ENCODE results near the gene ASPSCR1. TPM values are rescaled to one million over a fixed set of nuclear protein-coding genes. Genes with fewer than 3 reads are reported as not detected.

ASPSCR1 gene
- total and polyA plus RNA-seq, 2 of the 13 experiments (the other 11 are each of a cell fraction or from before 2014, with no cell fraction given): 274 to 314 TPM

DNA sequence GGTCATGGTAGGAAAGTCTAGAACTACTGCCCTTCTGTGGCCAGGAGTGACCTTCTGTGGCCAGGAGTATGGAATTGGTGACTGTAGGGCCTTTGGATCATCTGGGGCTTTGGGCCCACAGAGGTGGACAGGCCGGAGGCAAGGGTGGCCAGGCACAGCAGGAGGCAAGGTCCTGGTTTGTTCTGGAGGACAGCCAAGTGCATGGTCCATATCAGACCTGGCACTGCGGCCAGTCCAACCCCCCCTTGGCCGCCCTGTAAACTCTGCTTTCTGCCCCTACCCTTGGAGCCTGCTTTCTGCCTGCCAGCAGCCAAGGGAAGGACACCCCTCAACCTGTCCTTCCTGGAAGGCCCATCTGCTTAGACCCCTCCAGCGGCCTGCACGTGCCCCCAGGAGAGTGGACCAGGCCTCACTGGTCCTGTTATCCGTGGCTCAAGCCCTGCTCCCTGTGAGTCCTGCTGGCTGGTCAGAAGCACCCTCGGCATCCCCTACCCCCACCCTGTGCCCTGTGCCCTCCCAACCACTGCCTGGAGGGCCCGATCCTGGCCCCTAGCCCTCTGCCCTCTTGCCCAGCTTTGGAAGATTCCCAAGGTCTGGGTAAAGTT, 62.4 kb downstream of the ASPSCR1 start (continued):
- no peak for TF ChIP-seq STAT6 (CRISPR knock-in tag; IDR thresholded peaks at IDR 0.05; ENCODE audit: borderline replicate concordance)
- TF ChIP-seq MAFG (CRISPR knock-in tag; IDR thresholded peaks at IDR 0.05): no peak
- no peak for TF ChIP-seq HNRNPH1 (optimal IDR thresholded peaks at IDR 0.05; ENCODE audit: low read depth, low read length)
- no peak for TF ChIP-seq ZNF766 (CRISPR knock-in tag; IDR thresholded peaks at IDR 0.05; ENCODE audit: borderline replicate concordance)
- TF ChIP-seq, protein P1, sequence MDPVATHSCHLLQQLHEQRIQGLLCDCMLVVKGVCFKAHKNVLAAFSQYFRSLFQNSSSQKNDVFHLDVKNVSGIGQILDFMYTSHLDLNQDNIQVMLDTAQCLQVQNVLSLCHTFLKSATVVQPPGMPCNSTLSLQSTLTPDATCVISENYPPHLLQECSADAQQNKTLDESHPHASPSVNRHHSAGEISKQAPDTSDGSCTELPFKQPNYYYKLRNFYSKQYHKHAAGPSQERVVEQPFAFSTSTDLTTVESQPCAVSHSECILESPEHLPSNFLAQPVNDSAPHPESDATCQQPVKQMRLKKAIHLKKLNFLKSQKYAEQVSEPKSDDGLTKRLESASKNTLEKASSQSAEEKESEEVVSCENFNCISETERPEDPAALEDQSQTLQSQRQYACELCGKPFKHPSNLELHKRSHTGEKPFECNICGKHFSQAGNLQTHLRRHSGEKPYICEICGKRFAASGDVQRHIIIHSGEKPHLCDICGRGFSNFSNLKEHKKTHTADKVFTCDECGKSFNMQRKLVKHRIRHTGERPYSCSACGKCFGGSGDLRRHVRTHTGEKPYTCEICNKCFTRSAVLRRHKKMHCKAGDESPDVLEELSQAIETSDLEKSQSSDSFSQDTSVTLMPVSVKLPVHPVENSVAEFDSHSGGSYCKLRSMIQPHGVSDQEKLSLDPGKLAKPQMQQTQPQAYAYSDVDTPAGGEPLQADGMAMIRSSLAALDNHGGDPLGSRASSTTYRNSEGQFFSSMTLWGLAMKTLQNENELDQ (CRISPR knock-in tag; IDR thresholded peaks at IDR 0.05; ENCODE audit: borderline replicate concordance): no peak
- TF ChIP-seq ZNF136 (CRISPR knock-in tag; IDR thresholded peaks at IDR 0.05; ENCODE audit: low read depth): no peak
- no peak for TF ChIP-seq ELK4 (CRISPR knock-in tag; IDR thresholded peaks at IDR 0.05; ENCODE audit: borderline replicate concordance)
- TF ChIP-seq ZNF670 (CRISPR knock-in tag; IDR thresholded peaks at IDR 0.05; ENCODE audit: borderline replicate concordance): no peak
- no peak for TF ChIP-seq ZNF530 (CRISPR knock-in tag; IDR thresholded peaks at IDR 0.05; ENCODE audit: low read depth)
- no peak for TF ChIP-seq ZNF224 (CRISPR knock-in tag; IDR thresholded peaks at IDR 0.05)
- TF ChIP-seq ZNF180 (CRISPR knock-in tag; IDR thresholded peaks at IDR 0.05; ENCODE audit: borderline replicate concordance, low read depth): no peak
- no peak for TF ChIP-seq FOXC1 (CRISPR knock-in tag; IDR thresholded peaks at IDR 0.05; ENCODE audit: borderline replicate concordance)
- TF ChIP-seq PATZ1 (CRISPR knock-in tag; IDR thresholded peaks at IDR 0.05): peak; percentile 89
- TF ChIP-seq POLR2G (IDR thresholded peaks at IDR 0.05; ENCODE audit: low read depth, low read length): no peak
- TF ChIP-seq SP4 (CRISPR knock-in tag; IDR thresholded peaks at IDR 0.05): no peak
- TF ChIP-seq HNF4A (CRISPR knock-in tag; IDR thresholded peaks at IDR 0.05): peak; percentile 85
- TF ChIP-seq DZIP1 (CRISPR knock-in tag; IDR thresholded peaks at IDR 0.05): no peak
